HUES48 (cell line): ENCODE measurements around the gene CLSTN1.

Experiments
- H3K27ac ChIP-seq: one replicate; pipeline ENCODE4 v1.7.0; 2013; ENCODE audit warnings: low read depth, low read length, inconsistent platforms
- H3K27me3 ChIP-seq: 2 replicates; pipeline ENCODE4 v1.6.1; 2013; ENCODE audit warnings: mild to moderate bottlenecking, low read length; ENCODE audit not compliant: control insufficient read depth, insufficient read depth
- H3K36me3 ChIP-seq: 2 replicates; pipeline ENCODE4 v1.6.1; 2013; ENCODE audit warnings: low read length; ENCODE audit not compliant: control insufficient read depth, insufficient read depth
- H3K4me1 ChIP-seq: 2 replicates; pipeline ENCODE4 v1.6.1; 2013; ENCODE audit warnings: mild to moderate bottlenecking, low read length; ENCODE audit not compliant: control insufficient read depth, insufficient read depth
- H3K4me3 ChIP-seq: 2 replicates; pipeline ENCODE4 v1.5.1; 2013; ENCODE audit warnings: mild to moderate bottlenecking, low read depth, low read length
- H3K9ac ChIP-seq: 2 replicates; pipeline ENCODE4 v1.6.1; 2013; ENCODE audit warnings: mild to moderate bottlenecking, low read depth, low read length, moderate library complexity
- H3K9me3 ChIP-seq: 2 replicates; pipeline ENCODE4 v1.6.1; 2013; ENCODE audit warnings: low read length; ENCODE audit not compliant: control insufficient read depth, insufficient read depth

CLSTN1 gene

DNA sequence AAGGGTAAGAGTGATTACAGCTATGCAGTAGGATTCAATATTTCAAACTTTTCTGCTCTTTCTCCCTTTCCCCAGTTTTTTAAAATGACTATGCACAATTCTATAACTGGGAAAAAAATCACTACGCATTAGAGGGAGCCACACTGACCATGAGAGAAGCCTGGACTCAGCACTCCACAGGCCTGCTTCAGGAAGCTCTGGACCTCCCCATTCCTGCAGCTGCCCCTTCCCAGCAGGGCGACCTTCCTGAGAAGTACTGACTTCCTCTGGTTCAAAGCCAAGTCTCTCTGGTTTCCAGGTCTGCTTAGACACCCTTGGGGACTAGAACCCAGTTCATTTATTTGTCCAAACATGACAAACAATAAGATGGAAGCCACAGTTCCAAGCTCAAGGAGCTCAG lies 42.0 kb upstream of the CLSTN1 start:
- H3K4me3 ChIP-seq: no peak overlapping the region
- no peaks in the 10 kb centered on the region for H3K9me3 ChIP-seq
- H3K9ac ChIP-seq: no peak overlapping the region
- H3K36me3 ChIP-seq: peaks cover 13% of the 10 kb centered on the region
- H3K27me3 ChIP-seq: no peaks in the 10 kb centered on the region
- no peak overlapping the region for H3K27ac ChIP-seq
- H3K4me1 ChIP-seq: no peaks in the 10 kb centered on the region

DNA sequence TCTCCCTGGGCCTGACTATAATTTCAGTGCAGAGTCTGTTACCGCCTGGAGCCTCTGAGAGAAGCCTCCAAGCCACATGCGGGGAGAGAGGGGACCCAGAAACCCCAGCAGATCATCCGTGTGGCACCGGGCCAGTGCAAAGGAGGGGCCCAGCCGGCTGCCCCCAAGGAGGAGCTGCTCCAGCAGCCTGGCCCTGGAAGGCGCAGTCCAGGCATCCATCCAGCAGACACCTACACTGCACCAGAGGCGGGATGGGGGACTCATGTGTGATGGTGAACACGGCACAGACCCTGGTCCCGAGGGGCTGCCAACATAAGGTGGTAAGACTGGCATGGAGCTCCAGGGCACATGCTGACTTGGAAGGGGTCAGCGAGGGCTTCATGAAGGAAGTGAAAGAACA lies 39.6 kb upstream of the CLSTN1 start:
- H3K9me3 ChIP-seq: no peaks in the 10 kb centered on the region
- no peak overlapping the region for H3K9ac ChIP-seq
- no peak overlapping the region for H3K27ac ChIP-seq
- H3K4me3 ChIP-seq: no peak overlapping the region
- H3K36me3 ChIP-seq: no peaks in the 10 kb centered on the region; the same call in 1 of the 2 replicates
- H3K27me3 ChIP-seq: no peaks in the 10 kb centered on the region
- H3K4me1 ChIP-seq: peaks cover 12% of the 10 kb centered on the region; the same call in 1 of the 2 replicates

- Histone ChIP-seq H3K27me3 (no peaks in the 10 kb centered on the region), H3K27ac (no peak overlapping the region), H3K9me3 (no peaks in the 10 kb centered on the region), H3K4me3 (no peak overlapping the region), H3K9ac (no peak overlapping the region), H3K36me3 (no peaks in the 10 kb centered on the region), H3K4me1 (peaks cover 12% of the 10 kb centered on the region; the same call in 1 of the 2 replicates)
These were observed 37.6 kb upstream of the CLSTN1 start for GRCh38 chr1:9861360-9861759.

- Histone ChIP-seq H3K27me3 (no peaks in the 10 kb centered on the region), H3K27ac (no peak overlapping the region), H3K36me3 (no peaks in the 10 kb centered on the region), H3K4me3 (no peak overlapping the region), H3K4me1 (peaks cover 12% of the 10 kb centered on the region; the same call in 1 of the 2 replicates), H3K9ac (no peak overlapping the region), H3K9me3 (no peaks in the 10 kb centered on the region)
These were observed 37.1 kb upstream of the CLSTN1 start for GRCh38 chr1:9860887-9861286.

GRCh38 chr1:9859281-9860014 lies 35.7 kb upstream of the CLSTN1 start:
- Histone ChIP-seq H3K27me3 (no peaks in the 10 kb centered on the region), H3K4me1 (peaks cover 12% of the 10 kb centered on the region; the same call in 1 of the 2 replicates), H3K9me3 (no peaks in the 10 kb centered on the region), H3K27ac (peak overlapping the region; percentile 84), H3K4me3 (no peak overlapping the region), H3K36me3 (no peaks in the 10 kb centered on the region; the same call in 1 of the 2 replicates), H3K9ac (no peak overlapping the region)

GRCh38 chr1:9858293-9859035 lies 34.7 kb upstream of the CLSTN1 start:
- peak overlapping the region; percentile 84 for H3K27ac ChIP-seq
- H3K27me3 ChIP-seq: no peaks in the 10 kb centered on the region
- H3K9ac ChIP-seq: no peak overlapping the region
- no peak overlapping the region for H3K4me3 ChIP-seq
- peaks cover 12% of the 10 kb centered on the region; the same call in 1 of the 2 replicates for H3K4me1 ChIP-seq
- H3K36me3 ChIP-seq: no peaks in the 10 kb centered on the region; the same call in 1 of the 2 replicates
- H3K9me3 ChIP-seq: no peaks in the 10 kb centered on the region

DNA sequence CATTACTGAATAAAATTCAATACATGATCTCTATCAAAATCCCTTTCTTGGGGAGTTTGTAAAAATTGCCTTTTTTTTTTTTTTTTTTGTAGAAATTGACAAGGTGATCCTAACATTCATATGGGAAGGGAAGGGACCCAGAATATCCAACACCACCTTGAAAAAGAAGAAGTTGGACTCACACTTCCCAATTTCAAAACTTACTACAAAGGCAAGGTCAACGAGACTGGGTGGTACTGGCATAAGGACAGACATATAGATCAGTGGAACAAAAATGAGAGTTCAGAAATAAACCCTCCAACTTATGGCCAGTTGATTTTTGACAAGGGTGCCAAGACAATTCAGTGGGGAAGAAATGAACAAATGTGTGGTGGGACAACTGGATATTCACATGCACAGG lies 31.4 kb upstream of the CLSTN1 start:
- no peak overlapping the region for H3K9ac ChIP-seq
- no peak overlapping the region for H3K27ac ChIP-seq
- peaks cover 25% of the 10 kb centered on the region for H3K4me1 ChIP-seq
- no peaks in the 10 kb centered on the region for H3K9me3 ChIP-seq
- H3K4me3 ChIP-seq: no peak overlapping the region
- H3K36me3 ChIP-seq: no peaks in the 10 kb centered on the region; the same call in 1 of the 2 replicates
- no peaks in the 10 kb centered on the region for H3K27me3 ChIP-seq

DNA sequence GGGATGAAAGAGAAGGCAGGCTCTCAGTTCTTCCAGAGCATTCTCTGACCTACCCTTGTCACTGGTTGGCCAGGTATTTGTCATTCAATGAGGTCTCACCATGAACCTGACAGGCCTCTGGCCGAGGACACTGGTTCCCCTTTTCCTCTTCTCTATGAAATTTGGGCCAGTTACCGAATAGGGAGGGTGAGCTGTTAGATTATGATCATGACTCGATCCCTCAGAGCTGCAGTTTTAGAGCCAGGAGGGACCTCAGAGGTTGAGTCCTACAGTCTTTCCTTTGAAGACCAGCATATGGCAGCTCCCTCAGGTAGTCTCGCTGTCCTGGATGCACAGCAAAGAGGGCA lies 29.5 kb upstream of the CLSTN1 start:
- no peaks in the 10 kb centered on the region; the same call in 1 of the 2 replicates for H3K36me3 ChIP-seq
- peaks cover 13% of the 10 kb centered on the region for H3K4me1 ChIP-seq
- H3K27ac ChIP-seq: peak overlapping the region; percentile 11
- no peaks in the 10 kb centered on the region for H3K27me3 ChIP-seq
- H3K9ac ChIP-seq: no peak overlapping the region
- H3K4me3 ChIP-seq: no peak overlapping the region
- H3K9me3 ChIP-seq: no peaks in the 10 kb centered on the region

- Histone ChIP-seq H3K4me3 (no peak overlapping the region), H3K27ac (peak overlapping the region; percentile 26), H3K36me3 (no peaks in the 10 kb centered on the region; the same call in 1 of the 2 replicates), H3K9ac (no peak overlapping the region), H3K4me1 (peaks cover 19% of the 10 kb centered on the region), H3K9me3 (no peaks in the 10 kb centered on the region), H3K27me3 (no peaks in the 10 kb centered on the region)
These were observed 28.9 kb upstream of the CLSTN1 start for GRCh38 chr1:9852410-9853248.

DNA sequence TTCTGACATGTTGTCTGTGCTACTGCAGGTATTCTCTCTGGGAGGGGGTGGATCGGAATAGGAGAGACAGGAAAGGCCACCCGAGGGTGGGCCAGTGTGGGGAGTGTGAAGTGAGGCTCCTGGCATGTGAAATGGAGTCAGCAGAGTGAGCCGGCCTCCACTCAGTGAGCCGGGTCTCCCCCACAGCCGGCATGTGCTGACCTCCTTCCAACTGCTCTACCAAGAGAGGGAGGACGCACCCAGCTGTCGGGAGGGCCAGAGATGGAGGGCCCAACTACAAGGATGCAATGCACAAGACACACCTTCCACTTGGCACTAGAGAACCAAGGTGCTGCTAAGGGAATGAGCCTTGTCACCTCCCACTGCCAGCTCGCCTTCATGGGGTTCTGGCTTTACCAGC lies 28.2 kb upstream of the CLSTN1 start:
- no peak overlapping the region for H3K9ac ChIP-seq

More for the DNA sequence above, 28.2 kb upstream of the CLSTN1 start:
- Histone ChIP-seq H3K27me3 (no peaks in the 10 kb centered on the region), H3K27ac (no peak overlapping the region), H3K9me3 (no peaks in the 10 kb centered on the region), H3K4me1 (peaks cover 21% of the 10 kb centered on the region), H3K36me3 (no peaks in the 10 kb centered on the region; the same call in 1 of the 2 replicates), H3K4me3 (no peak overlapping the region)
